GM12872 (cell line): ENCODE data around the gene TMEM125.

Source experiments
- CTCF ChIP-seq: IDR thresholded peaks from 3 replicates; pipeline ENCODE4 v1.5.1; 2011; ENCODE audit warnings: low read depth, mild to moderate bottlenecking, low read length, moderate library complexity; ENCODE audit not compliant: insufficient read depth

TMEM125 gene

GRCh38 chr1:43322506-43322905 is 52.7 kb downstream of the TMEM125 start:
- TF ChIP-seq CTCF, result no peak
